Activated naive CD8-positive, alpha-beta T cell treated with anti-CD3 and anti-CD28 coated beads, Interleukin-2, amount 50 U/mL, for 24 hours (primary cell): ENCODE measurements around the gene CLASP2.
"Not testable (repeated sequence)": the region's sequence is repeated elsewhere in the genome, so short reads cannot be mapped to it uniquely, and the experiment has no call there.

Experiments
- ATAC-seq: fragments of 150-1000 bp; cut with Tn5 transposase; one replicate; pipeline ENCODE4 v1.10.0; 2021
- DNase-seq: peaks from one replicate; pipeline ENCODE4 v3.0.0; 2021
- H3K27ac Mint-ChIP-seq: one replicate; pipeline ENCODE4 v1.8.0; 2021; ENCODE audit warnings: mild to moderate bottlenecking, mixed read lengths
- H3K27me3 Mint-ChIP-seq: one replicate; pipeline ENCODE4 v1.8.0; 2021; ENCODE audit warnings: mixed read lengths
- H3K36me3 Mint-ChIP-seq: one replicate; pipeline ENCODE4 v1.8.0; 2021; ENCODE audit warnings: low read depth, mixed read lengths
- H3K4me1 Mint-ChIP-seq: one replicate; pipeline ENCODE4 v1.8.0; 2021; ENCODE audit warnings: mixed read lengths
- H3K4me3 Mint-ChIP-seq: one replicate; pipeline ENCODE4 v1.8.0; 2021; ENCODE audit warnings: mild to moderate bottlenecking, moderate library complexity, mixed read lengths
- H3K9me3 Mint-ChIP-seq: one replicate; pipeline ENCODE4 v1.8.0; 2021; ENCODE audit warnings: mixed read lengths

CLASP2 gene

DNA sequence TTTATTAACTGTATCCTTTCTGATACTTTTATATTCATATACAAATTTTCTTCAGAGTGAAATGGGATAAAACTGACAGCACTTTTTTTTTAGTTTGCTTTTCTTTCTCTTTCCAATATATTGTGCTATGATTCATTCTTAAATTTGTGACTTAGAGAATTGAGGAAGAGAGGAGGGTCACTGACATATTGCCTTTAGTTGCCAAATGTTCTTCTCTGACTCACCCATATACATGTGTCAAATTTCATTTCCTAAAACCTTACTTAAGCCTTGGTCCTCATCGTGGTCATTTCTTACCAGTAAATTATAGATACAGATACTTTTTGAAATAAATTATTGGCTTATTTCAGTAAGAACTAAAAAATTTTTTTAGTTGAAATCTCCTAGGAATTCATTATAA, 53.9 kb downstream of the CLASP2 start:
- no peak for DNase-seq
- Mint-ChIP-seq H3K36me3 (peaks cover 18% of the 10 kb centered on the region), H3K9me3 (no peaks in the 10 kb centered on the region), H3K4me3 (no peak overlapping the region), H3K4me1 (peaks cover 18% of the 10 kb centered on the region), H3K27ac (no peak overlapping the region), H3K27me3 (no peaks in the 10 kb centered on the region)
- ATAC-seq: peak; percentile 40

GRCh38 chr3:33663042-33663441, 55.0 kb downstream of the CLASP2 start:
- H3K9me3 Mint-ChIP-seq: no peaks in the 10 kb centered on the region
- DNase-seq (no peak), ATAC-seq (no peak)
- H3K36me3 Mint-ChIP-seq: peaks cover 11% of the 10 kb centered on the region
- peaks cover 25% of the 10 kb centered on the region for H3K4me1 Mint-ChIP-seq
- H3K27ac Mint-ChIP-seq: no peak overlapping the region
- no peak overlapping the region for H3K4me3 Mint-ChIP-seq
- H3K27me3 Mint-ChIP-seq: no peaks in the 10 kb centered on the region

DNA sequence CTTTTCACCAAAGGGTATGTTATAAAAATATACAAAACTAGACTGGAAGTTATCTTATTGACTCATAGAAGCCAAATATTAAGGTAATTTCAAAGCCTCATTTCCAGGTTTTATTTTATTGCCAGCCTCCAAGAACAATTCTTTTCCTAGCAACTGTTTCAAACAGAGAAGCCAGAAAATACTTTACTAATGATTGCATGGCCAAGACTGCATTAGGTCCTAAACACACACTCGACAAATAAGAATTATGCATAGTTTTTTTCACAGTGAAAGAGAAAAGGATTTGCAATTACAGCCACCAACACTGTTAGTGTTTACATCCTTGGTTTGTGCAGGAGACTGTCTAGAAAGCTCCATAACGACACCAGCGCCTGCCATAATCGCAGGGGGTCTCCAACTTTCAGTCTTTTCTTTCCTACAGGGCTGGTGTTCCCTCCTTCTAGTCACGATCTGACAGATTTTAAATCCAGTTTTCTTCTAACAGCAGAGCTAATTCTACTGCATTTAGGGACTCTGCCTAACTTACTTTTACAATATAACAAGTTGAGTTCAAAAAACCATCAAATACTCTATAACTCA, 58.1 kb downstream of the CLASP2 start:
- Mint-ChIP-seq H3K4me3 (peak overlapping the region; percentile 16), H3K27me3 (no peaks in the 10 kb centered on the region), H3K36me3 (peaks cover 10% of the 10 kb centered on the region), H3K9me3 (no peaks in the 10 kb centered on the region), H3K27ac (no peak overlapping the region), H3K4me1 (peaks cover 29% of the 10 kb centered on the region)
- DNase-seq (no peak), ATAC-seq (no peak)

DNA sequence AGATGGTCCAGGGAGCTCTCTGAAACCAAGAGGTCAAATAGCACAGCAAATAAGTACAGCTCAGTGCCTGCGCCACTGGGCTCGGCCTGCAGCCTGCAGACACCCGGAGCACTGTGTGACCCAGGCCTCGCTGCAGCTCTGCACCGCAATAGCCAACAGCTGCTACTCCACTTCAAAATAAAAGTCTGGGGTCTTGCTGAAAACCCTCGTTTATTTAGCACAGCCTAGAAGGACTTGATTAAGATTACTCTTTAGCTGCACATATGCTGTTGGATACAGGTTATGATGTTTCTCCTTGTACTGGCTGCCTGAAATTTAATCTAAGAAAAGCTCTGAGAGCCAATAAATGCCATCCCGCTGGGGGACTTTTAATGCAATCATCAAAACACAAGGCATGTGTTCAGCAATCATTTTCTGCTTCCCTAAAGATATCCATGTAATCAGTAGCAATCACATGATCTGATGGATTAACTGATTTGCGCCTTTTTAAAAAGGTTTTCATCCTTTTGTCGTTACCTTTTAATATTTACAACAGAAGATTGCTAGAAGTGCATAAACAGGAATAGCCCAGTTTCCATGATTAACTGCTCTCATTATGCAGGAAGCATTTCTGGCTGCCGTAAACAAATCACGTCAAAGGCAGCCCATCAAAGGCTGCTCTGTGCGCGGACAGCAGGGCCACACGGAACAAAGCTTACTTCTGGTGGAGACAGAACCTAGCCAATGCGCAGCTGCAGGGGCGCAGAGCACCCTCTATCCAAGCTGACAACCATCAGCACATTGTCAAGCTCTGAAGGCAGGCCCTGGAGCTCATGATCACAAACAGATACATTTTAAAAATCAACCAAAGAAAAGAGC, 58.8 kb downstream of the CLASP2 start:
- Mint-ChIP-seq H3K4me1 (peaks cover 27% of the 10 kb centered on the region), H3K4me3 (peak overlapping the region; percentile 16), H3K27me3 (no peaks in the 10 kb centered on the region), H3K9me3 (no peaks in the 10 kb centered on the region), H3K36me3 (peaks cover 10% of the 10 kb centered on the region), H3K27ac (no peak overlapping the region)
- ATAC-seq: peak; percentile 89
- DNase-seq: peak; percentile 18

GRCh38 chr3:33658621-33658990, 59.4 kb downstream of the CLASP2 start:
- no peaks in the 10 kb centered on the region for H3K9me3 Mint-ChIP-seq
- H3K27ac Mint-ChIP-seq: no peak overlapping the region
- H3K4me1 Mint-ChIP-seq: peaks cover 31% of the 10 kb centered on the region
- no peaks in the 10 kb centered on the region for H3K27me3 Mint-ChIP-seq
- peak overlapping the region; percentile 16 for H3K4me3 Mint-ChIP-seq
- H3K36me3 Mint-ChIP-seq: peaks cover 10% of the 10 kb centered on the region
- no peak for DNase-seq
- ATAC-seq: no peak

GRCh38 chr3:33658039-33658438, 60.0 kb downstream of the CLASP2 start:
- no peaks in the 10 kb centered on the region for H3K9me3 Mint-ChIP-seq
- no peak overlapping the region for H3K4me3 Mint-ChIP-seq
- H3K36me3 Mint-ChIP-seq: peaks cover 9% of the 10 kb centered on the region
- ATAC-seq: no peak
- H3K27ac Mint-ChIP-seq: no peak overlapping the region
- peaks cover 31% of the 10 kb centered on the region for H3K4me1 Mint-ChIP-seq
- no peaks in the 10 kb centered on the region for H3K27me3 Mint-ChIP-seq
- no peak for DNase-seq

GRCh38 chr3:33652736-33653135, 65.3 kb downstream of the CLASP2 start:
- DNase-seq (no peak), ATAC-seq (no peak)
- no peaks in the 10 kb centered on the region for H3K27me3 Mint-ChIP-seq
- H3K27ac Mint-ChIP-seq: no peak overlapping the region
- no peak overlapping the region for H3K4me3 Mint-ChIP-seq
- H3K9me3 Mint-ChIP-seq: no peaks in the 10 kb centered on the region
- H3K36me3 Mint-ChIP-seq: no peaks in the 10 kb centered on the region
- H3K4me1 Mint-ChIP-seq: peaks cover 9% of the 10 kb centered on the region

DNA sequence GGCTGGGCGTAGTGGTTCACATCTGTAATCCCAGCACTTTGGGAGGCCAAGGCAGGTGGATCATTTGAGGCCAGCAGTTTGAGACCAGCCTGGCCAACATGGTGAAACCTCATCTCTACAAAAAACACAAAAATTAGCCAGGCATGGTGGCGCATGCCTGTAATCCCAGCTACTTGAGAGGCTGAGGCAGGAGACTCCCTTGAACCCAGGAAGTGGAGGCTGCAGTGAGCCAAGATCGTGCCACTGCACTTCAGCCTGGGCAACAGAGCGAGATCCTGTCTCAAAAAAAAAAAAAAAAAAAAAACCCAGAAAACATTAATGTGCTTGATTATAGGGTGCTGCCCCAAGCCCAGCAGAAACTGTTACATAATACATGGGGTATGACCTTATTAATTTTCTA, 67.0 kb downstream of the CLASP2 start:
- DNase-seq, H3K4me1 Mint-ChIP-seq, H3K27me3 Mint-ChIP-seq, ATAC-seq, H3K9me3 Mint-ChIP-seq, H3K27ac Mint-ChIP-seq, H3K36me3 Mint-ChIP-seq, H3K4me3 Mint-ChIP-seq: not testable (repeated sequence)

- no peaks in the 10 kb centered on the region for H3K9me3 Mint-ChIP-seq
Observed at GRCh38 chr3:33650495-33650894, 67.6 kb downstream of the CLASP2 start.

GRCh38 chr3:33648793-33649192, 69.3 kb downstream of the CLASP2 start:
- Mint-ChIP-seq H3K36me3 (no peaks in the 10 kb centered on the region), H3K9me3 (no peaks in the 10 kb centered on the region), H3K4me1 (peaks cover 12% of the 10 kb centered on the region), H3K4me3 (no peak overlapping the region), H3K27ac (no peak overlapping the region), H3K27me3 (no peaks in the 10 kb centered on the region)
- DNase-seq (no peak), ATAC-seq (no peak)

More at GRCh38 chr3:33650495-33650894, 67.6 kb downstream of the CLASP2 start:
- Mint-ChIP-seq H3K4me3 (no peak overlapping the region), H3K27me3 (no peaks in the 10 kb centered on the region), H3K27ac (no peak overlapping the region), H3K36me3 (no peaks in the 10 kb centered on the region), H3K4me1 (peaks cover 12% of the 10 kb centered on the region)
- ATAC-seq (no peak), DNase-seq (no peak)

DNA sequence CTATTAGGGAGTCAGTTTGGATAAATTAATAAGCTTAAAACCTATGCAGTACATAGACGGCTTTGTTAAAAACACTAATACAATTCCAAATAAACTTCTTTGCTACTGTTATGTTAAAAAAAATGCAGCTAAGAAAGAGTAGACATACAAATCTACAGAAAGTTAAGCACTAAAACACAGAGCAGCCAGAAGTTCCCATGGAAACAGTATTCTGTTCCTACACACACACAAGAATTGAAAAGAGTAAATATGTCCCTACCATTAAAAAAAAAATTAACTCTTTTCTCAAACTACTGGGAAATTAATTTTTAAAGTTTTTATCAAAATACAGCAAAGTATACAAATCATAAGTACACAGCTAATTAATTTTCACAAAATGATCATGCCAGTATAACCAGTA, 71.6 kb downstream of the CLASP2 start:
- DNase-seq (no peak), ATAC-seq (no peak)
- H3K4me1 Mint-ChIP-seq: peaks cover 14% of the 10 kb centered on the region
- H3K4me3 Mint-ChIP-seq: no peak overlapping the region
- H3K27ac Mint-ChIP-seq: no peak overlapping the region
- no peaks in the 10 kb centered on the region for H3K9me3 Mint-ChIP-seq
- peaks cover 3% of the 10 kb centered on the region for H3K36me3 Mint-ChIP-seq
- no peaks in the 10 kb centered on the region for H3K27me3 Mint-ChIP-seq

GRCh38 chr3:33645060-33645647, 72.9 kb downstream of the CLASP2 start:
- peak overlapping the region; percentile 63 for H3K4me3 Mint-ChIP-seq
- H3K36me3 Mint-ChIP-seq: peaks cover 3% of the 10 kb centered on the region
- H3K27ac Mint-ChIP-seq: no peak overlapping the region
- no peaks in the 10 kb centered on the region for H3K9me3 Mint-ChIP-seq
- H3K4me1 Mint-ChIP-seq: peaks cover 16% of the 10 kb centered on the region
- DNase-seq: peak; percentile 17
- no peaks in the 10 kb centered on the region for H3K27me3 Mint-ChIP-seq
- ATAC-seq: peak; percentile 86

GRCh38 chr3:33644582-33644981, 73.5 kb downstream of the CLASP2 start:
- Mint-ChIP-seq H3K36me3 (peaks cover 6% of the 10 kb centered on the region), H3K4me3 (no peak overlapping the region), H3K27me3 (no peaks in the 10 kb centered on the region), H3K4me1 (peaks cover 17% of the 10 kb centered on the region), H3K27ac (no peak overlapping the region), H3K9me3 (no peaks in the 10 kb centered on the region)
- no peak for DNase-seq
- no peak for ATAC-seq

GRCh38 chr3:33642806-33643205, 75.2 kb downstream of the CLASP2 start:
- Mint-ChIP-seq H3K9me3 (no peaks in the 10 kb centered on the region), H3K27ac (no peak overlapping the region), H3K36me3 (peaks cover 6% of the 10 kb centered on the region), H3K4me3 (no peak overlapping the region), H3K4me1 (peaks cover 15% of the 10 kb centered on the region), H3K27me3 (no peaks in the 10 kb centered on the region)
- ATAC-seq (no peak), DNase-seq (no peak)

- H3K4me1 Mint-ChIP-seq: peaks cover 5% of the 10 kb centered on the region
- no peak overlapping the region for H3K4me3 Mint-ChIP-seq
- ATAC-seq: no peak
- no peak overlapping the region for H3K27ac Mint-ChIP-seq
- H3K27me3 Mint-ChIP-seq: no peaks in the 10 kb centered on the region
- DNase-seq: no peak
- no peaks in the 10 kb centered on the region for H3K9me3 Mint-ChIP-seq
- H3K36me3 Mint-ChIP-seq: peaks cover 6% of the 10 kb centered on the region
Observed at GRCh38 chr3:33639889-33640288, 78.2 kb downstream of the CLASP2 start.
